HUES48 (cell line): Measurements from ENCODE around the gene SPINDOC.
"Not testable (repeated sequence)": the region's sequence is repeated elsewhere in the genome, so short reads cannot be mapped to it uniquely, and the experiment has no call there.

ENCODE experiments used
- H3K27ac ChIP-seq: one replicate; pipeline ENCODE4 v1.7.0; 2013; ENCODE audit warnings: low read depth, low read length, inconsistent platforms
- H3K27me3 ChIP-seq: 2 replicates; pipeline ENCODE4 v1.6.1; 2013; ENCODE audit warnings: mild to moderate bottlenecking, low read length; ENCODE audit not compliant: control insufficient read depth, insufficient read depth
- H3K36me3 ChIP-seq: 2 replicates; pipeline ENCODE4 v1.6.1; 2013; ENCODE audit warnings: low read length; ENCODE audit not compliant: control insufficient read depth, insufficient read depth
- H3K4me1 ChIP-seq: 2 replicates; pipeline ENCODE4 v1.6.1; 2013; ENCODE audit warnings: mild to moderate bottlenecking, low read length; ENCODE audit not compliant: control insufficient read depth, insufficient read depth
- H3K4me3 ChIP-seq: 2 replicates; pipeline ENCODE4 v1.5.1; 2013; ENCODE audit warnings: mild to moderate bottlenecking, low read depth, low read length
- H3K9ac ChIP-seq: 2 replicates; pipeline ENCODE4 v1.6.1; 2013; ENCODE audit warnings: mild to moderate bottlenecking, low read depth, low read length, moderate library complexity
- H3K9me3 ChIP-seq: 2 replicates; pipeline ENCODE4 v1.6.1; 2013; ENCODE audit warnings: low read length; ENCODE audit not compliant: control insufficient read depth, insufficient read depth

Gene SPINDOC

GRCh38 chr11:63769042-63769713 is 44.1 kb upstream of the SPINDOC start:
- H3K4me1 ChIP-seq, result peaks cover 34% of the 10 kb centered on the region
- no peaks in the 10 kb centered on the region for H3K9me3 ChIP-seq
- peak overlapping the region; percentile 93 for H3K27ac ChIP-seq
- H3K9ac ChIP-seq, result peak overlapping the region; percentile 26; the same call in 1 of the 2 replicates
- H3K36me3 ChIP-seq, result no peaks in the 10 kb centered on the region
- H3K4me3 ChIP-seq, result peak overlapping the region; percentile 83
- H3K27me3 ChIP-seq, result peaks cover 21% of the 10 kb centered on the region

- Histone ChIP-seq H3K9me3 (no peaks in the 10 kb centered on the region), H3K27me3 (peaks cover 21% of the 10 kb centered on the region), H3K36me3 (no peaks in the 10 kb centered on the region), H3K4me1 (peaks cover 29% of the 10 kb centered on the region), H3K9ac (0 out of 2 replicates have a peak overlapping the region, but pooled peaks have one; percentile 26), H3K27ac (no peak overlapping the region), H3K4me3 (peak overlapping the region; percentile 83)
Observed at GRCh38 chr11:63769714-63770455, 43.4 kb upstream of the SPINDOC start.

DNA sequence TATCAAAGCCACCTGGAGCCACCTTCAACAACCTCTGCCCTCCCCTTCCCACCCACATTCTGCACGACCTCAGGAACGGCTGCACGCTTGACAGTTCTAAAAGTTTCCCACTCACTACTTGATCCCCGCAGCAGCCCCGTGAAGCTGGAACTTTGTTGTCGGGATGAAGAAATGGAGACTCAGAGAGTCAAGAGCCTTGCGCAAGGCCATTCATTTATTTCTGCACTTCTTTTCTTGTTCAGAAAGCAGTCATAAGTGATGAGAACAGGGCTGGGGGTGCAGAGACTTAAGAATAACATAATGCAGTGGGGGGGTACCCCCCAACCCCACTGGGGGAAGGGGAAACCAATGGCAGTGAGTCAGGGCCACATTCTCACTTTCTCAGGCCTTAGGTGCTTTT is 42.5 kb upstream of the SPINDOC start:
- Histone ChIP-seq H3K9ac (no peak overlapping the region), H3K4me1 (peaks cover 21% of the 10 kb centered on the region), H3K27ac (no peak overlapping the region), H3K9me3 (no peaks in the 10 kb centered on the region), H3K36me3 (no peaks in the 10 kb centered on the region), H3K4me3 (no peak overlapping the region), H3K27me3 (peaks cover 21% of the 10 kb centered on the region)

DNA sequence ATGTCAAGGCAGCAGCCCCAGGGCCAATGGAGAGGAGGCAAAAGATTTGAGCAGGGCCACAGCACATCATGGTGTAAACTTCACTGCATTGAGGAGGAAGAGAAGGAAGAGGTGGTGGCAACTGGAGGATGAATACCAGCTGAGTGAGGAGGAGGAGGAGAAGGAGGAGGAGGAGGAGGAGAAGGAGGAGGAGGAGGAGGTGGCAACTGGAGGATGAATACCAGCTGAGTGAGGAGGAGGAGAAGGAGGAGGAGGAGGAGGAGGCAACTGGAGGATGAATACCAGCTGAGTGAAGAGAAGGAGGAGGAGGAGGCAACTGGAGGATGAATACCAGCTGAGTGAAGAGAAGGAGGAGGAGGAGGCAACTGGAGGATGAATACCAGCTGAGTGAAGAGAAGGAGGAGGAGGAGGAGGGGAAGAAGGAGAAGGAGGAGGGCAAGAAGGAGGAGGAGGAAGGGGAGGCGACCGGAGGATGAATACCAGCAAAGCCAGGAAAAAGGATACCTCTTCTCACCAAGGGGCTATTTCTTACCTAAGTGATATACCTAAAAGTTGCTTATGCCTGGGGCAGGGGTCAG is 41.4 kb upstream of the SPINDOC start:
- not testable (repeated sequence) for H3K36me3 ChIP-seq, H3K27ac ChIP-seq, H3K9me3 ChIP-seq, H3K9ac ChIP-seq, H3K4me3 ChIP-seq
- Histone ChIP-seq H3K4me1 (peaks cover 11% of the 10 kb centered on the region), H3K27me3 (peaks cover 21% of the 10 kb centered on the region)

DNA sequence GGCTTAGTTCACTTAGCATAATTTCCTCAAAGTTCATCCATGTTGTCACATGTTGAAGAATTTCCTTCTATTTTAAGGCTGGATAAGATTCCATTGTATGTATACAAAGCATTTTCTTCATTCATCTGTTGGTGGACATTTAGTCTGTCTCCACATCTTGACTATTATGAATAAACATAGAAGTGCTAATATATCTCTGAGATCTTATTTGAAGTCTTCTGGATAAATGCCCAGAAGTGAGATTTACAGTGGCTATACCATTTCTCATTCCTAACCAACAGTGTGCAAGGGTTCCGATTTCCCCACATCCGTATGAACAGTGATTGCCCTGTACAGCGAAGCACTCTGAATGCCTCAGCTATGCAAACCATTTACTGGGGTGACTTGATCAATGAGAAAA is 38.1 kb upstream of the SPINDOC start:
- no peaks in the 10 kb centered on the region for H3K9me3 ChIP-seq
- H3K27ac ChIP-seq, result no peak overlapping the region
- no peak overlapping the region for H3K4me3 ChIP-seq
- peaks cover under 1% of the 10 kb centered on the region; the same call in 1 of the 2 replicates for H3K4me1 ChIP-seq
- no peaks in the 10 kb centered on the region for H3K36me3 ChIP-seq
- H3K27me3 ChIP-seq, result peaks cover 14% of the 10 kb centered on the region
- H3K9ac ChIP-seq, result no peak overlapping the region

GRCh38 chr11:63779039-63779438 is 34.2 kb upstream of the SPINDOC start:
- no peaks in the 10 kb centered on the region for H3K27me3 ChIP-seq
- no peaks in the 10 kb centered on the region for H3K36me3 ChIP-seq
- H3K9ac ChIP-seq, result no peak overlapping the region
- no peaks in the 10 kb centered on the region for H3K9me3 ChIP-seq
- no peaks in the 10 kb centered on the region; the same call in 1 of the 2 replicates for H3K4me1 ChIP-seq
- no peak overlapping the region for H3K27ac ChIP-seq
- no peak overlapping the region for H3K4me3 ChIP-seq

DNA sequence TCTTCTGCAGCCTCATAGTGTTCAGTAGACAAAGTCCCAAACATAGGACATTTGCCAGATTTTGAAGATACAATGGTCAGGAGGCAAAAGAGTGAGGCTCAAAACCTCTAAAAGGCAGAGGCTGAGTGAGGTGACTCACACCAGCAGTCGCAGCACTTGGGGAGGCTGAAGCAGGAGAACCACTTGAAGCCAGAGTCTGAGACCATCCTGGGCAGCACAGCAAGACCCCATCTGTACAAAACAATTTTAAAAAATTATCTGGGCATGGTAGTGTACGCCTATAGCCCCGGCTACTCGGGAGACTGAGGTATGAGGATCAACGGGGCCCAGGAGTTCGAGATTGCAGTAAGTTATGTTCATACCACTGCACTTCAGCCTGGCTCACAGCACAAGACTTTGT is 30.5 kb upstream of the SPINDOC start:
- no peaks in the 10 kb centered on the region for H3K9me3 ChIP-seq
- H3K4me3 ChIP-seq, result no peak overlapping the region
- H3K27ac ChIP-seq, result no peak overlapping the region
- no peaks in the 10 kb centered on the region for H3K36me3 ChIP-seq
- H3K4me1 ChIP-seq, result no peaks in the 10 kb centered on the region; the same call in 1 of the 2 replicates
- no peaks in the 10 kb centered on the region for H3K27me3 ChIP-seq
- no peak overlapping the region for H3K9ac ChIP-seq

- no peaks in the 10 kb centered on the region for H3K36me3 ChIP-seq
- peak overlapping the region; percentile 53 for H3K27ac ChIP-seq
- no peak overlapping the region for H3K9ac ChIP-seq
- no peaks in the 10 kb centered on the region for H3K9me3 ChIP-seq
- H3K27me3 ChIP-seq, result no peaks in the 10 kb centered on the region
- no peaks in the 10 kb centered on the region; the same call in 1 of the 2 replicates for H3K4me1 ChIP-seq
- no peak overlapping the region for H3K4me3 ChIP-seq
Observed at GRCh38 chr11:63783925-63784592, 29.2 kb upstream of the SPINDOC start.

DNA sequence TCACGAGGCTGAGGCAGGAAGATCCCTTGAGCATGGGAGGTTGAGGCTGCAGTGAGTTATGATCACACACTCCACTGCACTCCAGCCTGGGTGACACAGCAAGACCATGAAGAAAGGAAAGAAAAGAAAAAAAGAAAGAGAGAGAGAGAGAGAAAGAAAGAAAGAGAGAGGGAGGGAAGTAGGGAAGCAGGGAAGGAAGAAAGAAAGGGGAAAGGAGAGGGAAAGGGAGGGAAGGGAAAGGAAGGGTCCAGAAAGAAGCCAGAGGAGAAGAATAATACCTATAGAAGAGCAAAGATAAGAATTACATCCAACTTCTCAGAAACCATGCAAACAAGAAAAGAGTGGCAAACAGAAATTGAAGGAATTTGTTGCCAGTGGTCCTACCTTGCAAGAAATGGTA is 27.4 kb upstream of the SPINDOC start:
- H3K4me1 ChIP-seq, result no peaks in the 10 kb centered on the region; the same call in 1 of the 2 replicates
- H3K9me3 ChIP-seq, result no peaks in the 10 kb centered on the region
- no peaks in the 10 kb centered on the region for H3K27me3 ChIP-seq
- no peak overlapping the region for H3K9ac ChIP-seq
- H3K4me3 ChIP-seq, result no peak overlapping the region
- H3K36me3 ChIP-seq, result no peaks in the 10 kb centered on the region
- H3K27ac ChIP-seq, result no peak overlapping the region

- H3K9ac ChIP-seq, result no peak overlapping the region
- no peaks in the 10 kb centered on the region for H3K36me3 ChIP-seq
- no peak overlapping the region for H3K27ac ChIP-seq
- H3K27me3 ChIP-seq, result no peaks in the 10 kb centered on the region
- no peaks in the 10 kb centered on the region for H3K4me1 ChIP-seq
- no peak overlapping the region for H3K4me3 ChIP-seq
- H3K9me3 ChIP-seq, result peaks cover 9% of the 10 kb centered on the region
Observed at GRCh38 chr11:63791495-63792167, 21.6 kb upstream of the SPINDOC start.
